Vagina (tissue), 2 donors: Measurements from ENCODE around the gene COL23A1. TPM values are rescaled to one million over a fixed set of nuclear protein-coding genes. Genes with fewer than 3 reads are reported as not detected.
A peak's percentile ranks its signal among the peaks of the same experiment; 100 is the strongest.

ENCODE experiments used
- DNase-seq, 2 donors: peaks; one replicate each; pipeline ENCODE4 v3.0.0-alpha.2; 2017; ENCODE audit errors: extremely low spot score in 2 of 2
- H3K27ac ChIP-seq: fragments of 200-600 bp; sonication (generic); one replicate; pipeline ENCODE4 v1.5.1; 2019
- H3K27me3 ChIP-seq: fragments of 200-600 bp; sonication (generic); one replicate; pipeline ENCODE4 v1.5.1; 2019
- H3K36me3 ChIP-seq, 2 donors: fragments of 200-600 bp; sonication (generic); one replicate each; pipeline ENCODE4 v1.5.1; 2017 to 2019
- H3K4me1 ChIP-seq: fragments of 200-600 bp; sonication (generic); one replicate; pipeline ENCODE4 v1.5.1; 2019
- H3K4me3 ChIP-seq, 2 donors: fragments of 200-600 bp; sonication (generic); 1 replicate in 1 of 2; 2 replicates in 1 of 2; pipeline ENCODE4 v1.5.1; 2016 to 2019
- H3K9me3 ChIP-seq: fragments of 200-600 bp; sonication (generic); one replicate; pipeline ENCODE4 v1.5.1; 2019
- CTCF ChIP-seq, 3 experiments: fragments of 450-650 bp in 2 of 3; fragments of 200-600 bp in 1 of 3; sonication (generic) in 1 of 3; IDR thresholded peaks; one replicate each; pipeline ENCODE4 v1.5.1; 2017 to 2019; ENCODE audit warnings: antibody characterized with exemption in 3 of 3, mild to moderate bottlenecking in 2 of 3, moderate library complexity in 2 of 3
- POLR2A ChIP-seq, 2 donors: fragments of 450-650 bp; IDR thresholded peaks; one replicate each; pipeline ENCODE4 v1.6.1; 2017; ENCODE audit warnings: antibody characterized with exemption in 2 of 2, mild to moderate bottlenecking in 2 of 2, moderate library complexity in 2 of 2
- POLR2AphosphoS5 ChIP-seq, 2 donors: sonication (generic); formaldehyde crosslinking; IDR thresholded peaks; one replicate each; pipeline ENCODE4 v1.9.0; 2017; ENCODE audit warnings: antibody characterized with exemption in 2 of 2, mild to moderate bottlenecking in 2 of 2, low read depth in 1 of 2; ENCODE audit not compliant: insufficient read depth in 1 of 2
- intact Hi-C: fragments of 100-400 bp; cut with DNase I; formaldehyde crosslinking; loops from one replicate; pipeline ENCODE4 v1.15.1; 2023
- total RNA-seq: library from RNA; depleted of rRNA; stranded (reverse); fragments of >200 nt; gene quantifications from one replicate; pipeline ENCODE4 v1.2.3, GENCODE V29; 2016

Gene COL23A1
- 3.7 TPM for total RNA-seq

DNA sequence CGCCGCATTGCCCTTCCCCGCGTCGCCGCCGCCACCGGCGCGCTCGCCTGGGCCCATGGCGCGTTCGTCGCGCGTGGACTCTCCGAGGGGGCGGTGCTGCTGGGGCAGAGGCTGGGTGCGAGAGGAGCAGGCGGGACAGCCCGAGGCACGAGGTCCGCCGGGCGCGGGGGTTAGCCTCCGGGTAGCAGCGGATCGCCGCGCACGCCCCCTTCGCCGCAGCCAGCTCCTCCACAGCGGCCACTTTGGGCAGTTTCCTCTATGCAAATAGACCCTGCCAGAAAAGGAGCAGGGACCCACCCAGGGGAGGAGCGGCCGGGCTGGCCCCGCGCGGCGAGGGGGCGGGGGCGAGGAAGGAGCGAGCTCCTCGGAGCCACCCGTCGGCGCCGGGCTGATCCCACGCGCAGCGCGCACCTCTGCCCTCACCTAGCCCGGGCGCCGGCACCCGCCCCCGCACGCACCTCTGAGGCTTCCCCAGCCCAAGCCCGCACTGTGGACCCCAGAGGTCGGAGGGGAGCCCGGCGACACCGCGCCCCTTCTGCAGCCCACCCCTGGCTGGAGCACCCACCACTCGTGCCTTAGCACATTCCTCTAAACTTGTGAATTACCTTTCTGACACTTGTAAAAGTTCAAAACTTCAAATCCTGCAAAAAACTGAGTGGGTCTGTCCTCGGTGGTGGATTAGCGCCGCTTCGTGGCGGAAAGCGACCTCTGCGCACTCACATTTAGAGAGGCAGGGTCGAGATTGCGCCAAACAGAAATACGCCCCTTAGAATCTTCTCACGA lies at the start of gene COL23A1:
Gene COL23A1 (minus strand): TSS at position 253 of the 783 bp plus-strand sequence.
- no peaks in the 10 kb centered on the region for H3K9me3 ChIP-seq
- H3K27me3 ChIP-seq: no peaks in the 10 kb centered on the region
- intact Hi-C loops: no loop called here
- H3K4me1 ChIP-seq: peaks cover 25% of the 10 kb centered on the region
- H3K27ac ChIP-seq: peak within 1 kb of the TSS; percentile 26
- no peak for TF ChIP-seq POLR2A (IDR thresholded peaks at IDR 0.05)
- peak in 1 of 3 experiments; percentile 46 for TF ChIP-seq CTCF (IDR thresholded peaks at IDR 0.05)
- no peaks in the 10 kb centered on the region for H3K36me3 ChIP-seq
- H3K4me3 ChIP-seq: peak within 1 kb of the TSS; percentile 46 to 50
- no peak for DNase-seq

- no peaks in the 10 kb centered on the region for H3K36me3 ChIP-seq
- H3K4me1 ChIP-seq: peaks cover 6% of the 10 kb centered on the region
- TF ChIP-seq CTCF (IDR thresholded peaks at IDR 0.05) (no peak), POLR2A (IDR thresholded peaks at IDR 0.05) (no peak), POLR2AphosphoS5 (IDR thresholded peaks at IDR 0.05; ENCODE audit: insufficient read depth in 1 of 2, low read depth in 1 of 2) (no peak)
- intact Hi-C loops: no loop called here
- H3K4me3 ChIP-seq: no peak overlapping the region
- DNase-seq: no peak
- H3K9me3 ChIP-seq: no peaks in the 10 kb centered on the region
- no peak overlapping the region for H3K27ac ChIP-seq
- H3K27me3 ChIP-seq: no peaks in the 10 kb centered on the region
Observed at GRCh38 chr5:178637356-178638074, 47.3 kb upstream of the COL23A1 start.

GRCh38 chr5:178632285-178632684 lies 42.1 kb upstream of the COL23A1 start:
- no peak for DNase-seq
- H3K27ac ChIP-seq: no peak overlapping the region
- H3K4me1 ChIP-seq: no peaks in the 10 kb centered on the region
- H3K4me3 ChIP-seq: no peak overlapping the region
- H3K36me3 ChIP-seq: no peaks in the 10 kb centered on the region
- no peaks in the 10 kb centered on the region for H3K9me3 ChIP-seq
- intact Hi-C loops: no loop called here
- no peak for TF ChIP-seq POLR2A (IDR thresholded peaks at IDR 0.05)
- no peak for TF ChIP-seq POLR2AphosphoS5 (IDR thresholded peaks at IDR 0.05; ENCODE audit: insufficient read depth in 1 of 2, low read depth in 1 of 2)
- no peak for TF ChIP-seq CTCF (IDR thresholded peaks at IDR 0.05)
- no peaks in the 10 kb centered on the region for H3K27me3 ChIP-seq

- no peaks in the 10 kb centered on the region for H3K27me3 ChIP-seq
- no peaks in the 10 kb centered on the region for H3K9me3 ChIP-seq
- H3K4me3 ChIP-seq: no peak overlapping the region
- TF ChIP-seq POLR2A (IDR thresholded peaks at IDR 0.05): no peak
- H3K4me1 ChIP-seq: no peaks in the 10 kb centered on the region
- H3K36me3 ChIP-seq: no peaks in the 10 kb centered on the region
- H3K27ac ChIP-seq: no peak overlapping the region
- no peak for DNase-seq
- intact Hi-C loops: no loop called here
Observed at GRCh38 chr5:178630951-178631350, 40.8 kb upstream of the COL23A1 start.

- TF ChIP-seq POLR2A (IDR thresholded peaks at IDR 0.05) (no peak), CTCF (IDR thresholded peaks at IDR 0.05) (no peak), POLR2AphosphoS5 (IDR thresholded peaks at IDR 0.05; ENCODE audit: insufficient read depth in 1 of 2, low read depth in 1 of 2) (peak in 1 of 2 donors; percentile 64)
- intact Hi-C loops: no loop called here
Observed at GRCh38 chr5:178630475-178630930, 40.3 kb upstream of the COL23A1 start.

More at GRCh38 chr5:178630475-178630930, 40.3 kb upstream of the COL23A1 start:
- H3K9me3 ChIP-seq: no peaks in the 10 kb centered on the region
- no peak overlapping the region for H3K27ac ChIP-seq
- no peaks in the 10 kb centered on the region for H3K27me3 ChIP-seq
- no peaks in the 10 kb centered on the region for H3K4me1 ChIP-seq
- no peaks in the 10 kb centered on the region for H3K36me3 ChIP-seq
- no peak overlapping the region for H3K4me3 ChIP-seq
- DNase-seq: no peak
